Vagina (tissue), 2 donors: ENCODE measurements around the gene NBL1. TPM values are rescaled to one million over a fixed set of nuclear protein-coding genes. Genes with fewer than 3 reads are reported as not detected.

ENCODE experiments used
- DNase-seq, 2 donors: peaks; one replicate each; pipeline ENCODE4 v3.0.0-alpha.2; 2017; ENCODE audit errors: extremely low spot score in 2 of 2
- H3K27ac ChIP-seq: fragments of 200-600 bp; sonication (generic); one replicate; pipeline ENCODE4 v1.5.1; 2019
- H3K27me3 ChIP-seq: fragments of 200-600 bp; sonication (generic); one replicate; pipeline ENCODE4 v1.5.1; 2019
- H3K36me3 ChIP-seq, 2 donors: fragments of 200-600 bp; sonication (generic); one replicate each; pipeline ENCODE4 v1.5.1; 2017 to 2019
- H3K4me1 ChIP-seq: fragments of 200-600 bp; sonication (generic); one replicate; pipeline ENCODE4 v1.5.1; 2019
- H3K4me3 ChIP-seq, 2 donors: fragments of 200-600 bp; sonication (generic); 1 replicate in 1 of 2; 2 replicates in 1 of 2; pipeline ENCODE4 v1.5.1; 2016 to 2019
- H3K9me3 ChIP-seq: fragments of 200-600 bp; sonication (generic); one replicate; pipeline ENCODE4 v1.5.1; 2019
- CTCF ChIP-seq, 3 experiments: fragments of 450-650 bp in 2 of 3; fragments of 200-600 bp in 1 of 3; sonication (generic) in 1 of 3; IDR thresholded peaks; one replicate each; pipeline ENCODE4 v1.5.1; 2017 to 2019; ENCODE audit warnings: antibody characterized with exemption in 3 of 3, mild to moderate bottlenecking in 2 of 3, moderate library complexity in 2 of 3
- POLR2A ChIP-seq, 2 donors: fragments of 450-650 bp; IDR thresholded peaks; one replicate each; pipeline ENCODE4 v1.6.1; 2017; ENCODE audit warnings: antibody characterized with exemption in 2 of 2, mild to moderate bottlenecking in 2 of 2, moderate library complexity in 2 of 2
- POLR2AphosphoS5 ChIP-seq, 2 donors: sonication (generic); formaldehyde crosslinking; IDR thresholded peaks; one replicate each; pipeline ENCODE4 v1.9.0; 2017; ENCODE audit warnings: antibody characterized with exemption in 2 of 2, mild to moderate bottlenecking in 2 of 2, low read depth in 1 of 2; ENCODE audit not compliant: insufficient read depth in 1 of 2
- intact Hi-C: fragments of 100-400 bp; cut with DNase I; formaldehyde crosslinking; loops from one replicate; pipeline ENCODE4 v1.15.1; 2023
- total RNA-seq: library from RNA; depleted of rRNA; stranded (reverse); fragments of >200 nt; gene quantifications from one replicate; pipeline ENCODE4 v1.2.3, GENCODE V29; 2016

NBL1 gene
- total RNA-seq, 1 donor from 2014 or later, result 148 TPM

GRCh38 chr1:19644395-19644680 lies 227 bp downstream of the NBL1 start:
- DNase-seq, result no peak
- Histone ChIP-seq H3K9me3 (no peaks in the 10 kb centered on the region), H3K36me3 (no peaks in the 10 kb centered on the region), H3K27ac (peak overlapping the region; percentile 96), H3K4me3 (peak overlapping the region; percentile 82 to 94), H3K27me3 (no peaks in the 10 kb centered on the region), H3K4me1 (peaks cover 66% of the 10 kb centered on the region)
- intact Hi-C loops, result loop anchor here (2.0 to 5.0 kb wide), 2 partner anchors 47 to 158 kb away; a partner anchor contains a TSS
- no peak for TF ChIP-seq POLR2AphosphoS5 (IDR thresholded peaks at IDR 0.05; ENCODE audit: insufficient read depth in 1 of 2, low read depth in 1 of 2)
- TF ChIP-seq CTCF (IDR thresholded peaks at IDR 0.05), result no peak
- TF ChIP-seq POLR2A (IDR thresholded peaks at IDR 0.05), result no peak

- Histone ChIP-seq H3K27me3 (no peaks in the 10 kb centered on the region), H3K4me3 (peak overlapping the region; percentile 82 to 94), H3K4me1 (peaks cover 66% of the 10 kb centered on the region), H3K36me3 (no peaks in the 10 kb centered on the region), H3K9me3 (no peaks in the 10 kb centered on the region), H3K27ac (peak overlapping the region; percentile 96)
- DNase-seq, result no peak
- intact Hi-C loops, result loop anchor here (2.0 to 5.0 kb wide), 3 partner anchors 48 to 258 kb away; a partner anchor contains a TSS
- TF ChIP-seq CTCF (IDR thresholded peaks at IDR 0.05) (no peak), POLR2AphosphoS5 (IDR thresholded peaks at IDR 0.05; ENCODE audit: insufficient read depth in 1 of 2, low read depth in 1 of 2) (peak in 1 of 2 donors; percentile 74)
Observed at GRCh38 chr1:19644681-19645410, 735 bp downstream of the NBL1 start.

DNA sequence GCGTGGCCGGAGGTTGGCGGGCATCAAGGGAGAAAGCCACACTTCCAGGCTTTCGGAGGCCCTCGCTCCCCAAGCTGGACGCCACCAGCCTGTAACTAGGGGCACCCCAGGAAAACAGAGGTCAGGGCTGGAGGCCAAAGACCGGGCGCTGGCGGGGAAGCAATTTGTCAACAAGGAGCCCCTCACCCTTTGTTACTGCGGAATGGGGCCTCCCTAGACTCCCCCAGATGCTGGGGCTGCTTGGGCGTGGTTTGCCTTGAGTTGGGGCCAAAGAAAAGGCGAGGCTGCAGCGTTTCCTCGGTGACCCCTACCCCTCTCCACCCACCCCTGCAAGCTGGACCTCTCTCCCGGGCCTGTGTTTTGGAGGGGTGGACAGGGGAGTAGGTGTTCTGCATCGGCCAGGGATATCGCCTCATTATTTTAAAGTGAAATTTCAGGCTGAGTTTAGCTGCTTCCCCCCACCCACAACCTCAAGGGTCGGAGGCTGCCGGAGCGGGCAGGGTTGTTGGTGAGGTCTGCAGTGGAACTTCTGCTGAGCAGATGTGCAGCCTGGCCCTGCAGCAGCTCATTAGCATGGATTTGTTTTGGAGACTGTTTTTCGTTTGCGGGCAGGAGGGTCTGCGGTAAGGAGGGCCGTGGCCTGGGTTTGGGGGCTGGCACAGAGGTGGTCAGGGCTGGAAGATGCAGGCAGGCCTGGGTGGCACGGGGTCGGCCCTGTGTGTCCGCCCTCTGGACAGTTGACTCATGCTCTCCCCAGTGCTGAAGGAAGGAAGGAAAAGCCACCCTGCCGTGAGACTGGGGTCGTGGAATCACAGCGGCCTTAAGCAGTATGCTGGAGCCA lies 1.5 kb downstream of the NBL1 start:
- TF ChIP-seq POLR2A (IDR thresholded peaks at IDR 0.05) (no peak), POLR2AphosphoS5 (IDR thresholded peaks at IDR 0.05; ENCODE audit: insufficient read depth in 1 of 2, low read depth in 1 of 2) (no peak), CTCF (IDR thresholded peaks at IDR 0.05) (no peak)
- Histone ChIP-seq H3K27ac (peak overlapping the region; percentile 96), H3K36me3 (no peaks in the 10 kb centered on the region), H3K4me1 (peaks cover 66% of the 10 kb centered on the region), H3K4me3 (peak overlapping the region; percentile 82 to 94), H3K9me3 (no peaks in the 10 kb centered on the region), H3K27me3 (no peaks in the 10 kb centered on the region)
- DNase-seq, result no peak
- intact Hi-C loops, result loop anchor here (2.0 to 5.0 kb wide), 2 partner anchors 159 to 258 kb away; no protein-coding TSS in a partner anchor

GRCh38 chr1:19646377-19647319 lies 2.5 kb downstream of the NBL1 start:
- intact Hi-C loops, result loop anchor here (5.0 kb wide), 1 partner anchor 259 kb away; no protein-coding TSS in a partner anchor
- TF ChIP-seq POLR2AphosphoS5 (IDR thresholded peaks at IDR 0.05; ENCODE audit: insufficient read depth in 1 of 2, low read depth in 1 of 2), result peak in 1 of 2 donors; percentile 50
- TF ChIP-seq POLR2A (IDR thresholded peaks at IDR 0.05), result no peak
- Histone ChIP-seq H3K27me3 (no peaks in the 10 kb centered on the region), H3K4me3 (peak overlapping the region; percentile 82 to 94), H3K27ac (peak overlapping the region; percentile 96), H3K9me3 (no peaks in the 10 kb centered on the region), H3K36me3 (no peaks in the 10 kb centered on the region), H3K4me1 (peaks cover 73% of the 10 kb centered on the region)
- DNase-seq, result no peak

DNA sequence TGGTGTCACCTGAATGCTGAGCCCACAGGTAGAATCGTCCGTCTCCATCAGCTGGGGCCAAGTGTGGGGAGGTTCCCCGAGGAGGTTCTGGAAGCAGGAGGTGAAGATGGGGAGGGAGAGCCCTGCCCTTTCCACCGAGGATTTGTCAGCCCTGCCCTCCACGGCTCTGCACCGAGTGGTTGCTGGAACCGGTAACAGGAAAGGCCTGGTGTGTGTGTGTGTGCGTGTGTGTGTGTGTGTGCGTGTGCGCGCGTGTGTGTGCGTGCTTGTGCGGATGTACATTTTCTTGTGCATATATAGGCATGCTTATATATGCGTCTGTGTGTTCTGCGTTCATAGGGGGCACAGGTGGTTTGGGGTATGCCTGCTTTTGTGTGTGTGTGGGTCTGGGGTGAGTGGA lies 3.5 kb downstream of the NBL1 start:
- H3K9me3 ChIP-seq, result no peaks in the 10 kb centered on the region
- DNase-seq, result no peak
- H3K4me3 ChIP-seq, result peak overlapping the region; percentile 82 to 94
- intact Hi-C loops, result loop anchor here (5.0 kb wide), 1 partner anchor 260 kb away; no protein-coding TSS in a partner anchor
- peaks cover 78% of the 10 kb centered on the region for H3K4me1 ChIP-seq
- TF ChIP-seq CTCF (IDR thresholded peaks at IDR 0.05), result no peak
- no peak for TF ChIP-seq POLR2A (IDR thresholded peaks at IDR 0.05)
- TF ChIP-seq POLR2AphosphoS5 (IDR thresholded peaks at IDR 0.05; ENCODE audit: insufficient read depth in 1 of 2, low read depth in 1 of 2), result no peak
- H3K36me3 ChIP-seq, result no peaks in the 10 kb centered on the region
- no peaks in the 10 kb centered on the region for H3K27me3 ChIP-seq
- H3K27ac ChIP-seq, result peak overlapping the region; percentile 96
